ENCODE results near the gene TSPAN10. TPM values are rescaled to one million over a fixed set of nuclear protein-coding genes. Genes with fewer than 3 reads are reported as not detected.
A peak's percentile ranks its signal among the peaks of the same experiment; 100 is the strongest.

Gene TSPAN10
- total and polyA plus RNA-seq, 2 of the 13 experiments (the other 11 are each of a cell fraction or from before 2014, with no cell fraction given) = 0.54 to 0.75 TPM

- no peak overlapping the region for H3K27ac ChIP-seq (ENCODE audit: extremely low read length, insufficient read depth, low read length)
- no peak for FAIRE-seq
- no peak for TF ChIP-seq ZNF614 (CRISPR knock-in tag; IDR thresholded peaks at IDR 0.05; ENCODE audit: borderline replicate concordance)
- TF ChIP-seq KLF12 (CRISPR knock-in tag; IDR thresholded peaks at IDR 0.05; ENCODE audit: borderline replicate concordance) = no peak
- TF ChIP-seq DZIP1 (CRISPR knock-in tag; IDR thresholded peaks at IDR 0.05) = no peak
- TF ChIP-seq NRL (CRISPR knock-in tag; IDR thresholded peaks at IDR 0.05; ENCODE audit: borderline replicate concordance) = no peak
- no peak for TF ChIP-seq SOX5 (CRISPR knock-in tag; IDR thresholded peaks at IDR 0.05; ENCODE audit: borderline replicate concordance)
- no peak for TF ChIP-seq ATAD3A (CRISPR knock-in tag; IDR thresholded peaks at IDR 0.05)
- TF ChIP-seq ZNF556 (CRISPR knock-in tag; IDR thresholded peaks at IDR 0.05; ENCODE audit: borderline replicate concordance) = no peak
- TF ChIP-seq FOXO4 (CRISPR knock-in tag; conservative IDR thresholded peaks at IDR 0.05) = no peak
- no peak for TF ChIP-seq ZSCAN29 (CRISPR knock-in tag; conservative IDR thresholded peaks at IDR 0.05)
- no peak for TF ChIP-seq TCF7L2 (IDR thresholded peaks at IDR 0.05; ENCODE audit: low read depth, low read length)
- no peak for TF ChIP-seq GTF2F1 (IDR thresholded peaks at IDR 0.05; ENCODE audit: low read length)
- TF ChIP-seq ESRRA (CRISPR knock-in tag; IDR thresholded peaks at IDR 0.05; ENCODE audit: low read depth) = no peak
- no peak for TF ChIP-seq ZNF354B (CRISPR knock-in tag; IDR thresholded peaks at IDR 0.05)
- no peak for TF ChIP-seq ELK4 (CRISPR knock-in tag; IDR thresholded peaks at IDR 0.05; ENCODE audit: borderline replicate concordance)
- no peak for TF ChIP-seq ZNF761 (CRISPR knock-in tag; conservative IDR thresholded peaks at IDR 0.05)
- no peak for TF ChIP-seq ZNF691 (CRISPR knock-in tag; IDR thresholded peaks at IDR 0.05; ENCODE audit: borderline replicate concordance, low read depth)
- no peak for TF ChIP-seq ARNTL (CRISPR knock-in tag; IDR thresholded peaks at IDR 0.05)
Observed at GRCh38 chr17:81609541-81610311, 27.3 kb upstream of the TSPAN10 start.

More at GRCh38 chr17:81609541-81610311, 27.3 kb upstream of the TSPAN10 start:
- Histone ChIP-seq H2AFZ (ENCODE audit: low read length) (no peak overlapping the region), H4K20me1 (ENCODE audit: insufficient read depth, low read length) (peaks cover 5% of the 10 kb centered on the region), H3K4me1 (ENCODE audit: insufficient read depth, low read length) (peaks cover 6% of the 10 kb centered on the region), H3K9me3 (ENCODE audit: low read length) (no peaks in the 10 kb centered on the region), H3K27me3 (ENCODE audit: control insufficient read depth in 1 of 2, insufficient read depth in 2 of 2, low read length in 2 of 2) (no peaks in the 10 kb centered on the region), H3K4me2 (ENCODE audit: low read depth, low read length) (no peak overlapping the region), H3K36me3 (replicated peaks in 1 of 2; ENCODE audit: control insufficient read depth in 1 of 2, insufficient read depth in 2 of 2, low read length in 2 of 2) (peaks cover 47 to 77% of the 10 kb centered on the region in 2 experiments), H3K79me2 (ENCODE audit: insufficient read depth, low read length) (peaks cover 19% of the 10 kb centered on the region), H3K4me3 (replicated peaks in 1 of 3; ENCODE audit: insufficient read depth in 1 of 3, low read depth in 2 of 3, low read length in 3 of 3) (no peak overlapping the region), H3K9ac (ENCODE audit: insufficient read depth, low read depth, low read length) (no peak overlapping the region)
- no peak; the same call in 2 of the 3 replicates for ATAC-seq
- WGBS (ENCODE audit: low lambda C conversion rate) = 96% methylated on average over 19 of the region's 19 CpGs
- ChIA-PET POLR2A (no interaction called here), CTCF (ENCODE audit: low intra/inter-chr PET ratio, low total read pairs) (no interaction called here)
- in situ Hi-C loops (cut with HindIII; ENCODE audit: extremely low pct_ligation_motif_present, low pct_unique_long_range_greater_than_20kb) (no loop called here), intact Hi-C loops (cut with micrococcal nuclease; ENCODE audit: unreplicated experiment) (no loop called here)
- BruUV-seq (replicated peaks) = TSS peak; percentile 34
- DNase-seq (ENCODE audit: low spot score) = no peak

All from HepG2 (cell line).